GM19099 (cell line): Measurements from ENCODE around the gene TAF10.

ENCODE experiments used
- POLR2A ChIP-seq: IDR thresholded peaks from 3 replicates; pipeline ENCODE4 v1.6.1; 2011; ENCODE audit warnings: low read depth; ENCODE audit not compliant: insufficient read length; ENCODE audit errors: extremely low read depth

Gene TAF10

GRCh38 chr11:6571434-6572008 lies 40.5 kb downstream of the TAF10 start:
- no peak for TF ChIP-seq POLR2A

DNA sequence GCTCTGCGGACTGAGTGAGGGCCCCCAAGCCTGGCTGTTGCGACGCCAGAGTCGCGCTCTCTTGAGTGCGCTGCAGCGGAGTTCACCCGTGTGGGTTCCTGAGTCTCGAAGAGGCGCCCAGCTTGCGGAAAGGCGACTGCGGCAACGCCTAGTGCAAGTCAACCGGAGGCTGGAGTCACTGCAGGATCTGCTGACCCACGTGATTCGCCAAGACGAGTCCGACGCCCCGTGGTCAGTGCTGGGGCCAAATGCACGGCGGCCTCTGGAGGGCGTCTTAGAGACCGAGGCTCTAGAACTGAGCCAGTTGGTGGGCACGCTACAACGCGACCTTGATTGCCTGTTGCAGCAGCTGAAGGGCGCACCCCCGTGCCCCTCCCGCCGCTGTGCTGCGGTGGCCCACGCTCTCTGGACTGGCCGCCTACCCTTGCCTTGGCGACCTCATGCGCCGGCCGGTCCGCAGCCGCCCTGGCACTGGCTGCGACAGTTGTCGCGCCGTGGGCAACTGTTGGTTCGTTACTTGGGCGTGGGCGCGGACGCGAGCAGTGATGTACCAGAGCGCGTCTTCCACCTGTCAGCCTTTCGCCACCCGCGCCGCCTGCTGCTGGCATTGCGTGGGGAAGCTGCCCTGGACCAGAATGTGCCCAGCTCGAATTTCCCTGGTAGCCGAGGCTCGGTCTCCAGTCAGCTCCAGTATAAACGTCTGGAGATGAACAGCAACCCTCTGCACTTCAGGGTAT lies 41.2 kb downstream of the TAF10 start:
- TF ChIP-seq POLR2A, result no peak

DNA sequence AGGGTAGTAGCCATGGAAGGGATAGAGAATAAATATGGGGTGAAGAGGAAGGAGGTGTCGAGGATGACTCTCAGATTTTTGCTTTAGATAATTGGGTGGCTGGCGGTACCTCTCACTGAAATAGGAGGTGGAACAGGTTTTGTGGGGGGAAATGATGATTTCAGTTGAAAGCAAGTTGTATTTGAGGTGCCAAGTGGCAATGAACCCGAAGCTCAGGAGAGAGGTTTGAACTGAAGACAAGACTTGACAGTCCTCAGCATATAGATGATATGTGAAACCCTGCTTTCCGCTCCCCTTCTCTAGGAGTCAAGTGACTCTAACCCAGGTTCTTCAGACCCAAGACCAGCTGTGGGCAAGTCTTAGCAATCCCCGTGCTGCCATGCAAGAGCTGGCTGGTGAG lies 42.3 kb downstream of the TAF10 start:
- no peak for TF ChIP-seq POLR2A

- no peak for TF ChIP-seq POLR2A
Measured at GRCh38 chr11:6568191-6568918, 43.7 kb downstream of the TAF10 start.

DNA sequence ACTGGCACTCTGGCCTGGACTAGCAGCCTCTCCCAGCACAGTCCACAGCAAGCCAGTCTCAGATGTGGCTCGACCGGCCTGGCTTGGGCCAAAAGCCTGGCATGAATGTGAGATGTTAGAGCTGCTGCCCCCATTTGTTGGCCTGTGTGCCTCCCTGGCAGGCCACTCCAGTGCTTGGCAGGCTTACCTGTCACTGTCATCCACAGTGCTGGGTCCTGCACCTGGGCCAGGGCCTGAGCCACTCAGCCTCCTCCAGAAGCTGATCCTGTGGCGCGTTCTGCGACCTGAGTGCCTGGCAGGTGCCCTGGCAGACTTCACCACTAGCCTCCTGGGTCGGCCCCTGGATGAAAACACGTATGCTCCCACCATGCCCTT lies 44.7 kb downstream of the TAF10 start:
- no peak for TF ChIP-seq POLR2A

DNA sequence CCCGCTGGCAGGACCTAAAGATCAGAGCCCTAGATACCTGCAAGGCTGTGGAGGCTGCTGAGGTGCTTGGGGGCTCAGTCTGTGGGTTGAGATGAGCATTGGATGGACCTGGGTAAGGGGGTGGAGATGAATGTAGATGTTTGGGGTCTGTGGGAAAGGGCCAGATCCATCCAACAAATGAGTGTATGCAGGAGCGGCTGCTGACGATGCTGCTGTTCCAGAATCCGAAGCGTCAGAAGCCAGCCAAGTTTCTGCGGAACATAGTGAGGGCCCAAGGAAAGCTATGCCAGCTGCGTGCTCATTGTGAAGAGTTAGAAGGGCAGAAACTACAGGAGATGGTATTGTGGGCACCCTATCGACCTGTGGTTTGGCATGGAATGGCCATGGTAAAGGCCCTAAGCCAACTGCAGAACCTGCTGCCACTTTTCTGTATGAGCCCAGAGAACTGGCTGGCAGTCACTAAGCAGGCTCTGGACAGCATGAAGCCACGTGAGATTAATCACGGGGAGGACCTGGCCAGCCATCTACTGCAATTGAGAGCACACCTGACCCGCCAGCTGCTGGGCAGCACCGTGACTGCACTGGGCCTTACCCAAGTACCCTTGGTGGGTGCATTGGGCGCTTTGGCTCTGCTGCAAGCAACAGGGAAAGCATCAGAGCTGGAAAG lies 45.2 kb downstream of the TAF10 start:
- TF ChIP-seq POLR2A, result no peak

DNA sequence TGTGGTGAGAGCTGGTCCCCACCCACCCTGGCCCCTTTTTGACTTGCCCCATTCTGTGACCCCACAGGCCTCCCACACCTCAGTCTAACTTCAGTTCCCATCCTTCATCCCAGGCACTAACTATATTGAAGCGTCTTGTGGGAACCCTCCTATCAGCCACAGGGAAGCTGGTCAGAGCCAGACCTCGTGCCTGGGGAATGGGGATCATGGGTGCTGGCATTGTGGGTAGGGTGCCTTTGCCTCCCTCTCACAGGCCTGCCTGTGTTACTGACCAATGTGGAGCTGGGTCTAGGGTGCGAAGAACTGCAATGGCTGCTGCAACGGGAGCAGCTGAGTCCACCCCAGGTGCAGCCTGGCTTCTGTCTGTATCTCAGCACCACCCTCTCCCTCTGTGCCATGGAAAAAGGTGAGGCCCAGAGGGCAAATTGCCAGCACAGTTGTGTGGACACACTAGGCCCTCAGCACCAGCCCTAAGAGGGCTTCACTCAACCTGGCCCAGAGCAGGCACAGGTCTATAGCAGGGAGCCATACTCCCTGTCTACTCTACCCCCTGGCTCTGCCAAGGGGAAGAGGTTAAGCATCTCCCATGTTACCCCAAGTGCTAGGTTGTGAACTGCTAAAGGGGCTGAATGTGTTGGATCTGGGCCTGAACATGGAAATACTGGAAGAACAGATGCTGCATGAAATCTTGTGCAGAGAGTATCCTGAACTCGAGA lies 45.9 kb downstream of the TAF10 start:
- no peak for TF ChIP-seq POLR2A

GRCh38 chr11:6565325-6565724 lies 46.7 kb downstream of the TAF10 start:
- no peak for TF ChIP-seq POLR2A

DNA sequence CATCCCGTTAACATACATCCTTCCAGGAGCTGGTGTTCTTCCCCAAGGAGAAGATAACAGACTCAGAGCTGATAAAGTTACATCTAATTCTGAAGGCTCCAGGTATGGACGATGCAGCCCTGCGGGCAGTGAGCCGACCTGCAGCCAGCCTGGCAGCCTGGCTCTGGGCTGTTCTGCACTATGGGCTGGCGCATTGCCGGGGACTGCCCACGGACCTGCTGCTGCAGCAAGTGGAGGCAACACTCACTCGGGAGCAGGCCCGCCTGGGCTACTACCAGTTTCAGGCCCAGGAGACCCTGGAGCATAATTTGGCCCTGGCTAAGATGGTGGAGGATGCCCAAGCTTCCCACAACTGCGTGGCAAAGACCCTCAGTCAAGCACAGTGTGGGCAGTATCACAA lies 48.3 kb downstream of the TAF10 start:
- no peak for TF ChIP-seq POLR2A

GRCh38 chr11:6563121-6563619 lies 48.8 kb downstream of the TAF10 start:
- no peak for TF ChIP-seq POLR2A

DNA sequence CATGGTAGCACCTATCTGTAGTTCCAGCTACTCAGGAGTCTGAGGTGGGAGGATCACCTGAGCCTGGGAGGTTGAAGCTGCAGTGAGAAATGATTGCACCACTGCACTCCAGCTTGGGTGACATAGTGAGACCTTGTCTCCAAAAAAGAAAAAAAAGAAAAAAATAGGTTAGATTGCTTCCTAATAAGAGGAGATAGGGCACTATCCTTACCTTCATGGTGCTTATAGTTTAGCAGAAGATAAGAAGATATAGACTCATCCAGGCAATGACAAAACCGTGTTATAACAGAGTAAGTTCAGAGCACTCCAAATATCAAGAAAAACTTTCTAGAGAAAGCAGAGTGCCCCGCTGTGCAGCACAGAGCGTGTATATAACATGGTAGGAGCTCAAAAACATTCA lies 50.7 kb downstream of the TAF10 start:
- TF ChIP-seq POLR2A, result no peak
